PC-9 (cell line): ENCODE results near the gene ETV6. TPM values are rescaled to one million over a fixed set of nuclear protein-coding genes. Genes with fewer than 3 reads are reported as not detected.

ENCODE experiments used
- BruUV-seq: library from RNA; stranded (reverse); fragments of 400-500 nt; replicated peaks from 2 replicates; lab custom pipeline; 2021; lab: Mats Ljungman, UMichigan
- CTCF ChIA-PET: fragments of 300-600 bp; sonication (Branson Sonifier 250); formaldehyde crosslinking; loops from one replicate; lab custom pipeline; 2022; ENCODE audit warnings: antibody characterized with exemption; lab: Charles Lee
- POLR2A ChIA-PET: fragments of 300-600 bp; sonication (Branson Sonifier 250); formaldehyde crosslinking; loops from one replicate; lab custom pipeline; 2022; ENCODE audit warnings: antibody characterized with exemption; ENCODE audit not compliant: unreplicated experiment; lab: Charles Lee
- DNase-seq, 2 experiments: peaks; one replicate each; pipeline versions ENCODE4 v3.0.0 to v3.0.0-alpha.2; 2015 to 2022; ENCODE audit warnings: mixed read lengths in 1 of 2
- H2AFZ ChIP-seq: fragments of 200-600 bp; sonication (generic); 2 replicates; pipeline ENCODE4 v1.8.1; 2017; ENCODE audit warnings: antibody characterized with exemption
- H3F3A ChIP-seq: fragments of 200-600 bp; sonication (generic); 2 replicates; pipeline ENCODE4 v1.8.1; 2017; ENCODE audit warnings: antibody characterized with exemption, mild to moderate bottlenecking, low read depth; ENCODE audit not compliant: insufficient read depth
- H3K27ac ChIP-seq: fragments of 200-600 bp; sonication (generic); 2 replicates; pipeline ENCODE4 v1.6.1; 2016; ENCODE audit warnings: mixed run types
- H3K27me3 ChIP-seq: fragments of 200-600 bp; sonication (generic); 2 replicates; pipeline ENCODE4 v1.6.1; 2016; ENCODE audit warnings: low read depth, mixed run types; ENCODE audit not compliant: insufficient read depth
- H3K36me3 ChIP-seq: fragments of 200-600 bp; sonication (generic); 2 replicates; pipeline ENCODE4 v1.6.1; 2016; ENCODE audit warnings: low read depth, mixed run types
- H3K4me1 ChIP-seq: fragments of 200-600 bp; sonication (generic); replicated peaks from 2 replicates; pipeline ENCODE4 v1.6.1; 2016; ENCODE audit warnings: mixed run types; ENCODE audit not compliant: insufficient read depth
- H3K4me2 ChIP-seq: fragments of 200-600 bp; sonication (generic); 2 replicates; pipeline ENCODE4 v1.6.1; 2017; ENCODE audit warnings: mixed run types
- H3K4me3 ChIP-seq: fragments of 200-600 bp; sonication (generic); 2 replicates; pipeline ENCODE4 v1.6.1; 2016; ENCODE audit warnings: mixed run types
- H3K79me2 ChIP-seq: fragments of 200-600 bp; sonication (generic); 2 replicates; pipeline ENCODE4 v1.6.1; 2017; ENCODE audit warnings: low read depth, mixed run types
- H3K9me2 ChIP-seq: fragments of 200-600 bp; sonication (generic); 2 replicates; pipeline ENCODE4 v1.8.1; 2017; ENCODE audit warnings: mild to moderate bottlenecking; ENCODE audit not compliant: insufficient read depth
- H3K9me3 ChIP-seq: fragments of 200-600 bp; sonication (generic); 2 replicates; pipeline ENCODE4 v1.8.1; 2016; ENCODE audit warnings: low read depth; ENCODE audit not compliant: insufficient read depth
- H4K20me1 ChIP-seq: fragments of 200-600 bp; sonication (generic); 2 replicates; pipeline ENCODE4 v1.8.1; 2017; ENCODE audit not compliant: insufficient read depth
- EZH2 ChIP-seq: fragments of 200-600 bp; sonication (generic); IDR thresholded peaks from 2 replicates; pipeline ENCODE4 v1.8.0; 2017; ENCODE audit warnings: antibody characterized with exemption, low read depth
- intact Hi-C: fragments of 100-400 bp; cut with micrococcal nuclease; formaldehyde crosslinking; loops from one replicate; pipeline ENCODE4 v1.10.0; 2022; ENCODE audit not compliant: unreplicated experiment
- total RNA-seq: library from RNA; stranded (reverse); gene quantifications from 2 replicates; pipeline ENCODE4 v1.2.3, GENCODE V29; 2021
- TF ChIP-seq, protein P1 (sequence below): fragments of 200-600 bp; sonication (generic); conservative IDR thresholded peaks from 2 replicates; pipeline ENCODE4 v1.6.1; 2017; ENCODE audit warnings: mixed run types, antibody characterized with exemption, mild to moderate bottlenecking, moderate library complexity

ETV6 gene
- total RNA-seq, 1 experiment from 2014 or later, result 62.8 TPM

DNA sequence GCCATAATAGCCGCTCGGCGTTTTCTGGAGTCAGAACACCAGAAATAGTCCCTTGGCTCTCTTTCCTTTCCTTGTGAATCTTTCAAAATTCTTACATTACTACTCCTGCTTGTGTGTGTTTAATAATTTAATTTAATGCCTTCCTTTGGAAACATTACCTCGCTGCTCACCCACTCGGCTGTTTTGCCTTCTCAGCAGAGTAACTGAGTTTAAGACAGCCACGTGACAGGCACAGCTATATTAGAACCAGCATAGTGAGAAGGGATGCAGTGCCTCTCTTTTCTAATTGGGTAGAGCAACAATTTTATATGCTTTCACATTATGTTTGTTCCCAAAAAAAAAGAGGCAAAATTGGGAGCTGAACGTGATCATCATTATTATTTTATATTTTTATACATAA is 107.6 kb downstream of the ETV6 start:
- ChIA-PET POLR2A (interaction anchor here (0.6 kb wide), 1 partner anchor 202 kb away, joined by 5 read pairs; no protein-coding TSS in a partner anchor), CTCF (no interaction called here)
- Histone ChIP-seq H3K9me3 (peaks cover 3% of the 10 kb centered on the region; the same call in 1 of the 2 replicates), H3K4me3 (no peak overlapping the region), H2AFZ (no peak overlapping the region), H3K79me2 (0 out of 2 replicates have a peak, but pooled peaks cover under 1% of the 10 kb centered on the region), H3K27ac (no peak overlapping the region), H3K9me2 (no peaks in the 10 kb centered on the region), H3K36me3 (no peaks in the 10 kb centered on the region), H3K4me2 (no peak overlapping the region), H3K27me3 (no peaks in the 10 kb centered on the region), H3K4me1 (no peaks in the 10 kb centered on the region), H4K20me1 (peaks cover 3% of the 10 kb centered on the region; the same call in 1 of the 2 replicates), H3F3A (no peaks in the 10 kb centered on the region)
- no TSS peak for BruUV-seq
- intact Hi-C loops, result no loop called here
- TF ChIP-seq EZH2, result no peak
- TF ChIP-seq, protein P1, sequence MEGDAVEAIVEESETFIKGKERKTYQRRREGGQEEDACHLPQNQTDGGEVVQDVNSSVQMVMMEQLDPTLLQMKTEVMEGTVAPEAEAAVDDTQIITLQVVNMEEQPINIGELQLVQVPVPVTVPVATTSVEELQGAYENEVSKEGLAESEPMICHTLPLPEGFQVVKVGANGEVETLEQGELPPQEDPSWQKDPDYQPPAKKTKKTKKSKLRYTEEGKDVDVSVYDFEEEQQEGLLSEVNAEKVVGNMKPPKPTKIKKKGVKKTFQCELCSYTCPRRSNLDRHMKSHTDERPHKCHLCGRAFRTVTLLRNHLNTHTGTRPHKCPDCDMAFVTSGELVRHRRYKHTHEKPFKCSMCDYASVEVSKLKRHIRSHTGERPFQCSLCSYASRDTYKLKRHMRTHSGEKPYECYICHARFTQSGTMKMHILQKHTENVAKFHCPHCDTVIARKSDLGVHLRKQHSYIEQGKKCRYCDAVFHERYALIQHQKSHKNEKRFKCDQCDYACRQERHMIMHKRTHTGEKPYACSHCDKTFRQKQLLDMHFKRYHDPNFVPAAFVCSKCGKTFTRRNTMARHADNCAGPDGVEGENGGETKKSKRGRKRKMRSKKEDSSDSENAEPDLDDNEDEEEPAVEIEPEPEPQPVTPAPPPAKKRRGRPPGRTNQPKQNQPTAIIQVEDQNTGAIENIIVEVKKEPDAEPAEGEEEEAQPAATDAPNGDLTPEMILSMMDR, result no peak
- no peak for DNase-seq

DNA sequence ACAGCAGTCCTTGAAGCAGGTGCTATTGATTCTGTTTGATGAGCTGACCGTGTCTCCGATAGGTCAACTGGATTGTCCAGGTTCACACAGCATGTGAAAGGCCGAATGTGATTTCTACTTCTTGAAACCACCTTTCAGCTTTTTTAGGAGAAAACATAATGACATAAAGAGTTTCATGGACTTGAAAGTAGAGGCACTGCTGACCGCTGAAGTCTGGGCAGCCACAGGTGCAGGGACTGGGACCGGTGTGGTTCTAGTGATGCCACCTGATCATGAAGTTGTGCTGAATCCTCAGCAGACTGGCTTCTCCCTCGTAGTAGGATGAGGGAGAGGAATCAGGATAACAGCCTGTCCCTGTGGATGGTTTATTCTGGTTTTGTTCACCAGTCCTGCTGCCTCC is 108.1 kb downstream of the ETV6 start:
- no peaks in the 10 kb centered on the region for H3K36me3 ChIP-seq
- peaks cover 3% of the 10 kb centered on the region; the same call in 1 of the 2 replicates for H3K9me3 ChIP-seq
- H3K27me3 ChIP-seq, result no peaks in the 10 kb centered on the region
- H3K79me2 ChIP-seq, result 0 out of 2 replicates have a peak, but pooled peaks cover 4% of the 10 kb centered on the region
- TF ChIP-seq, protein P1, result no peak
- TF ChIP-seq EZH2, result no peak
- H4K20me1 ChIP-seq, result peaks cover 3% of the 10 kb centered on the region; the same call in 1 of the 2 replicates
- H3K4me2 ChIP-seq, result no peak overlapping the region
- H2AFZ ChIP-seq, result no peak overlapping the region
- POLR2A ChIA-PET, result interaction anchor here (0.6 kb wide), 1 partner anchor 202 kb away, joined by 5 read pairs; no protein-coding TSS in a partner anchor
- no peaks in the 10 kb centered on the region for H3K4me1 ChIP-seq
- no peak overlapping the region for H3K27ac ChIP-seq
- CTCF ChIA-PET, result no interaction called here
- no peak for DNase-seq
- intact Hi-C loops, result no loop called here
- no TSS peak for BruUV-seq
- no peak overlapping the region for H3K4me3 ChIP-seq
- H3K9me2 ChIP-seq, result no peaks in the 10 kb centered on the region
- H3F3A ChIP-seq, result no peaks in the 10 kb centered on the region

DNA sequence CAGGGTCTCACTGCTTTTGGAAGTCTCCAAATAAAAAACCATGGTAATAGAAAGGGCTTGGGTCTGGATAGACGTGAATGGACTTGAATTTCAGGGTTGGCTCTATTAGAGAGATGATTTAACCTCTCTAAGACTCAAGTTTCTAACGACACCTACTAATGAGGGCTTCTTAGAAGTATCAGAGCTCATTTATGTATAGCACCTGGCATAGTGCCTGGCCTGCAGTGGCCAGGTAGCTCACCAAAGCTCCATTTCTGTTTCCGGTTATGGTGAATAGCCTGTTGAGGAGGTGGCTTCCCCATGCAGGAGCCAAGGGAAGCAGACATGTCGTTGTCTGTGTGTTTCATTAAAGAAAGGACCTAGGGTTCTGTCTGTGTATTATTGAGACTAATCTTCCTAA is 108.6 kb downstream of the ETV6 start:
- Histone ChIP-seq H3K4me2 (no peak overlapping the region), H3F3A (no peaks in the 10 kb centered on the region), H3K4me3 (no peak overlapping the region), H3K36me3 (no peaks in the 10 kb centered on the region), H3K9me2 (no peaks in the 10 kb centered on the region), H3K4me1 (no peaks in the 10 kb centered on the region), H3K9me3 (peaks cover 3% of the 10 kb centered on the region; the same call in 1 of the 2 replicates), H3K79me2 (0 out of 2 replicates have a peak, but pooled peaks cover 4% of the 10 kb centered on the region), H3K27me3 (no peaks in the 10 kb centered on the region), H2AFZ (no peak overlapping the region), H3K27ac (no peak overlapping the region), H4K20me1 (peaks cover 3% of the 10 kb centered on the region; the same call in 1 of the 2 replicates)
- intact Hi-C loops, result no loop called here
- no peak for DNase-seq
- ChIA-PET POLR2A (no interaction called here), CTCF (no interaction called here)
- no TSS peak for BruUV-seq
- TF ChIP-seq, protein P1, result no peak
- TF ChIP-seq EZH2, result no peak
